ENCODE results near the gene MED12L. TPM values are rescaled to one million over a fixed set of nuclear protein-coding genes. Genes with fewer than 3 reads are reported as not detected.

The MED12L gene
- total RNA-seq, 1 donor from 2014 or later = not detected

DNA sequence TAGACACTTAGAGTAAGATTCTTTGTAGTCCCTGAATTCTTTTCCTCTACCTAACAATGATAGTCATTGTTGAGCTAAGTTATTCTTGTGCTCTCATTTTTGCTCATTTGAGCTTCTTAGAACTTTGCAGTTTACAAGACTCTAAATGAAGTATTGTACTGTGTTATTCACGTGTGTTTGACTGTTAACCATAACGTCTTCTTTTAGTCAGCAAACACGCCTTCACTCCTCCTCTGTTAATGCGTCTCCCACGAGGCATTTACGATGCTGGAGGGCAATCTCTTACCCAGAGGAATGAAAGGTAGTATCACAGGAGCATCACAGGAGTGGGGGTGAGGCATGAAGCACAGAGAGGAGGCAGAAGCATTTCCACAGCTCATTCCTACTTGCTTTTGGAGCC lies 207.7 kb downstream of the MED12L start:
- no peak for DNase-seq (ENCODE audit: low read depth in 2 of 2)

- DNase-seq (ENCODE audit: low read depth in 2 of 2) = no peak
Measured at GRCh38 chr3:151296226-151296625, 210.8 kb downstream of the MED12L start.

DNA sequence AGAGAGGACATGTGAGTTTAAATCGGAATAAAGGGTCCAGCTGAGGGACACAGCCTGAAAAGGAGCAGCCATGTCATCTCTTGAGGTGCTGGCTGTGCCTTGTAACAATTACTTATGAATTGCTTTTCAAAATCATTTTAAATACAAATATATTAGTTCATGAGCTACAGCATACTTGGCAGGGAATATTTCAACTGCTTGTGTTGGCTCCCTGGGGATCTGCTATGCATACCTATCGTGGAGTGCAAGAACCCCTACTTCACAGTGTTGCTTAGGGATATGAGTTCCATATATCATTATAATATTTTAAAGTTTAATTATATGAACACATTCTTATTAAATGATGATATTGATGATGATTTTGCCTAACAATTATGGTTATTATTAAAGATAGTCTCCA lies 212.0 kb downstream of the MED12L start:
- DNase-seq (ENCODE audit: low read depth in 2 of 2) = no peak

- no peak for DNase-seq (ENCODE audit: low read depth in 2 of 2)
Measured at GRCh38 chr3:151299006-151299405, 213.5 kb downstream of the MED12L start.

DNA sequence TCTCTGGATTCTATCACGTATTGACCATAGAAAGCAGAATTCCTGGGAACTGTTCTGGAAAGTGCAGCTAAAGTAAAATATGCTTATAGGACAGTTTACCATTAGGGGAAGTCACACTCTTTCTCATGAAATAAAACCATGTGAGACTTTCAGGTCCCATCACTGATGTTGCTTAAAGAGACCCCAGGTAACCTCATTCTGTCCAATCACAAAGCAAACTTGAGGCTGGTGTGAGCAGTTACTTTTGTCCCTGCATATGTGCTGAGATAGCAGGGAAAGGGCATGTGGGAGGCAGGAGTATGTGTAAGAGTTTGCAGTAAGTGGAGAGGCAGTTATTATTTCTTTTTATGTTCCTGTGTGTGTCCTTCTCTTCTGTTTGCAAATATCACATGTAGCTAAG lies 215.1 kb downstream of the MED12L start:
- DNase-seq (ENCODE audit: low read depth in 2 of 2) = no peak

DNA sequence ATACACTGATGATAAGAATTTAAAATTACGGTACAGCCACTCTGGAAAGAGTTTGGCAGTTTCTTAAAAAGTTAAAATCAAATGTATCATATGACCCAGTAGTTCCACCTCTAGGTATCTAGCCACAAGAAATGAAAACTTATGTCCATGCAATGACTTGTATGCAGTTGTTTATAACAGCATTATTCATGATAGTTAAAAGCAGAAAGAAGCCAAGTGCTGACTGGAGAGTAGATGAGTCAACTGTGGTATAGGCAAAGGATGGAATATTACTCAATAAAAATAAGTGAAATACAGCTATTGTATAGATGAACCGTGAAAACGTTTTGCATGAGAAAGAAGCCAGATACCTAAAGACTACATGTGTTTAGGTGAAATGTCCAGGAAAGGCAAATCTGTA lies 216.3 kb downstream of the MED12L start:
- DNase-seq (ENCODE audit: low read depth in 2 of 2) = no peak

GRCh38 chr3:151303751-151304150 lies 218.3 kb downstream of the MED12L start:
- no peak for DNase-seq (ENCODE audit: low read depth in 2 of 2)

- DNase-seq (ENCODE audit: low read depth in 2 of 2) = peak in 1 of 2 donors; percentile 59
Measured at GRCh38 chr3:151305060-151305774, 219.8 kb downstream of the MED12L start.

GRCh38 chr3:151305775-151306151 lies 220.3 kb downstream of the MED12L start:
- DNase-seq (ENCODE audit: low read depth in 2 of 2) = no peak

DNA sequence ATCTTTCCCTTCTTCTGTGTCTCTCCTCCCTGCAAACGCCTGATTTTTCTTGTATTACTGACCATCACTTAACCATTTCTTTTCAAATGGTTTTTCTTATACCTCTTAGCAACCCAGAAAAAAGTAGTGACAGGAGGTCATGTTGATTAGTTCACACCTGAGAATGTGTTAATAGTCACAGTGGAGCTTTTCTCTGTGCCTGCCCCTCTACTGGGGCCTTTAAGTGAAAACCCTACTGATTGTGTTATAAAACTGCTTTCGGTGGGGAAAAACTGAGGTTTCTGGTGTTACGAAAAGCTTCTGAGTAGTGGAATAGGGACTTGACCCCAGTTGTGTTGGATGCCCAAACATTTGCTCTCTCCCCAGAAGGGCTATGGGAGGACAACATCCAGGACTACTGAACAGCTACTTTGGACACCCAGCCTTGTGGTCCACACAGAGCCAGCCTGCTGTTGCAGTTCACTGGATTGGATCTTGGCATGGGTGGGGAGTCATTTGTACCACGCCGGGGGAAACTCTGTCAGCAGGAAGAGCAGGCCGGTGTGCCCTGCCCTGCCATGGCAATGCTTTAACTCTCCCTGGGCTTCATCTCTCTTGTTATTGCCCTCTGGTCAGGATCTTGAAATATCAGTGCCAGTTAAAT lies 220.8 kb downstream of the MED12L start:
- DNase-seq (ENCODE audit: low read depth in 2 of 2) = no peak

DNA sequence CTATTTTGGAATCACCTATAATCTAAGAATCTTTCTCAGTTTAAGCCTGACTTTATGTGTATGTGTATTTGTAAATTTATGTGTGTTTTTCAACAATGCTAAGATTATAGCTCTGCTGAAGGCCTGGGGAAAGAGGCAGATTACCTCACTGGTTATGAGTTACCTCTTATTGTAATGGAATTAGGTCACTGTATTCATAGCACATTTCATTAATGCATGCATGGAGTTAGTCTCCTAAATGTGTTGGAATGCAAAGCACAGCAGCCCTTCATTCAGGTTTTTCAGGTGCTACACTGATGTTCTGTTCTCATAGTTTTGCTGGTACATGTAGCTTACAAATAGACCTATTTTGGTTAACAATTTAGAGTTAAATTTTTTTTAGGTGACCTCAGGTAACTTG lies 221.7 kb downstream of the MED12L start:
- DNase-seq (ENCODE audit: low read depth in 2 of 2) = no peak

- DNase-seq (ENCODE audit: low read depth in 2 of 2) = no peak
Measured at GRCh38 chr3:151307583-151308488, 222.4 kb downstream of the MED12L start.

DNA sequence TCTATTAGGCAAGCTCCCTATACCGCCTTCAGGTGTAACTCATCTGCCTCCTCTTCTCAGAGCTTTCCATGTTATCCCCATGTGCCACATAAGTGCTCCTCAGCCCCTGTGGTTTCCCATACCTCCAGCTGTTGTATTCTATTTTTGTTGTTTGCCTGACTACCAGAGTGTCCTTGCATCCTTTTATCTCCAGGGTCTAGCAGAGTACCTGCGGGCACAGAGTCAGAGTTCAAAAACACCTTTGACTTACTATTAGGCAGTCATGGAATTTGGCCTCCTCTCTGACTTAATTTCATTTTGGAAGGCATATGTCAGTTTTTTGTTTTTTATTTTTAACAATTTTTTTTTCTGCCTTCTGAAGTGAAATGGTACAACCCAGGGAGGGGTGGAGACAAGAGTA lies 224.1 kb downstream of the MED12L start:
- no peak for DNase-seq (ENCODE audit: low read depth in 2 of 2)

DNA sequence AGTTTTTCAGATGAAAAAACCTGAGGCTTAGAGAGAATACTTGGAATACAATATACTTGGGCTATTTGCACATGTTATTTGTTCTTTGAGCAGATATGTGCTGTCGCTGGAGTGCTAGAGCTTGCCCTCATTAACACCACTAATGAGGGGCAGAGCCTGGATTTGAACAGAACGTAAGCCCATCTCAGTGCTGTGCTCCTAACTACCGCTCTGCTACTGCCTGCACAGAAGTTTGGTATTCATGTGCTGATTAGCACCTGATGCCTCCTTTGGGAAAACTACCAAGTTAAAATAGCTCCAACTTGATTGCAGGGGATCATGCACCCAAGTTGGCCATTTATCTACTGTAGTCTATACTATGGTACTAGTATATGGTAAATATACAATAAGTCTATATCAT lies 227.5 kb downstream of the MED12L start:
- no peak for DNase-seq (ENCODE audit: low read depth in 2 of 2)

- no peak for DNase-seq (ENCODE audit: low read depth in 2 of 2)
Measured at GRCh38 chr3:151314137-151314536, 228.7 kb downstream of the MED12L start.

DNA sequence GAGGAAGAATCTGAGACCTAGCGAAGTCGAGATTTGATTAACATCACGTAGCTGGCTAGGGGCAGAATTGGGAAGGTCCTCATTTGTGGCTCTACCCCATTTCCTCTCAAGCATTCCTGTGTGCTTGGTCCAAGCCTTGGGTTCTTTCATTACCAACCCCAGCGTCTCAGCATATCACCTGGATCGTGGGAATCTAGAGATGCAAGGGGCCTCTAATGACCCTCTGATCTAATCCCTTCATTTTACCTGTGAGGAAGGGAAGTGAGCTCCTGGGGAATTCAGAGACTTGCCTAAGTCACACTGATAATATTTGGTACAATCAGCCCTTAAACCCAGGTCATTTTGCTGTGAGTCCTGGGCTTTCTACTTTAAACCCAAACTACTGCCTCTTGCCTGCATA lies 229.1 kb downstream of the MED12L start:
- no peak for DNase-seq (ENCODE audit: low read depth in 2 of 2)

GRCh38 chr3:151315136-151315535 lies 229.7 kb downstream of the MED12L start:
- DNase-seq (ENCODE audit: low read depth in 2 of 2) = no peak

DNA sequence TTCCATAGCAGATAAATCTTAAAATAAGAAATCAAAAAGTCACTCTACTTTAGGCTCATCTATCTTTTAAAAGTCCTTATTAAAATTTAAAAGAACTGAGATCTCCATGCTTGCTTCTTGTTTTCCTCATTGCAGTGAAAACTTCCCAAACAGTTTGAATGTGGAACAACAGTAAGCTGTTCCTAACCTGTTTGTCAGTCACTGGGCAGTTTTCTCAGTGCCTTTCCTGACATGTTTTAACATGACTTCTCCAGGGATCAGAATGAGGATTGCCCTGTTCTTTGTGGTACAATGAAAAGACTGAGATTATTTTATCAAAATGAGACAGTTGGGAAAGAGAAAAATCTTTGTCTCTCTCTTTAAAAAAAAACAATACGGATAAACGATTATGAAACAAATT lies 230.4 kb downstream of the MED12L start:
- DNase-seq (ENCODE audit: low read depth in 2 of 2) = no peak

- DNase-seq (ENCODE audit: low read depth in 2 of 2) = peak in 1 of 2 donors; percentile 40
Measured at GRCh38 chr3:151316267-151316991, 231.0 kb downstream of the MED12L start, which contains the start of gene GPR87. Gene GPR87 (minus strand): TSS chr3:151316820. CDS start chr3:151300100, 16,720 bp downstream.

DNA sequence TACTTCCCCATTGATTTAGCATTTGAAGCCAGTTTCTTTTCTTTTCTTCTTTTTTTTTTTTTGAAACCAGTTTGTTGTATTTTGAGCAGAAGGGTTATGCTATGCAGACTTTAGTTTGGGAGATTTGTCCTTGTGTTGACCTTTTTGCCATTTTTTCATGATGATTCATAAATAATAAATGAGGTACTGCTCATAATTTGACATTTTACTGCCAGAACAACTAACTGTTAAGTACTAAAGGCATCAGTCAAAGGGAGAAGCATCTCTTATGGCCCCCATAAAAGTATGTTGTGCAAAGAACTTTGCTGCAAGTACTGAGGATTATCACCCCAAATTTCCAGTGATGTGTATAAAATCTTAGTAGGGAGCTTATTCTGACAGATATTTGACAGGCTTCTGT lies 232.8 kb downstream of the MED12L start:
- no peak for DNase-seq (ENCODE audit: low read depth in 2 of 2)

GRCh38 chr3:151318991-151319390 lies 233.5 kb downstream of the MED12L start:
- DNase-seq (ENCODE audit: low read depth in 2 of 2) = no peak

- DNase-seq (ENCODE audit: low read depth in 2 of 2) = no peak
Measured at GRCh38 chr3:151319628-151320027, 234.2 kb downstream of the MED12L start.

Measured in lung microvascular endothelial cell (primary cell).